SK-N-SH (cell line): ENCODE results near the gene POU2AF2.

Experiments used
- EZH2phosphoT487 ChIP-seq: fragments of 200-600 bp; sonication (generic); IDR thresholded peaks from 2 replicates; pipeline ENCODE4 v1.6.1; 2017; ENCODE audit warnings: low read depth, mixed run types, mild to moderate bottlenecking, antibody characterized with exemption, moderate library complexity, borderline replicate concordance
- FOXJ3 ChIP-seq: sonication (generic); formaldehyde crosslinking; IDR thresholded peaks from 2 replicates; pipeline ENCODE4 v1.5.1; 2020; ENCODE audit warnings: mild to moderate bottlenecking, missing genetic modification reagents
- GABPA ChIP-seq: IDR thresholded peaks from 2 replicates; pipeline ENCODE4 v1.4.0; 2012; ENCODE audit warnings: low read depth, mild to moderate bottlenecking
- JUND ChIP-seq: IDR thresholded peaks from 2 replicates; pipeline ENCODE4 v1.4.0; 2012
- MXI1 ChIP-seq: IDR thresholded peaks from 2 replicates; pipeline ENCODE4 v1.6.1; 2012; ENCODE audit warnings: mild to moderate bottlenecking, low read depth, low read length, improper control_type of control experiment
- POLR2AphosphoS5 ChIP-seq: IDR thresholded peaks from 2 replicates; pipeline ENCODE4 v1.6.1; 2012; ENCODE audit warnings: low read depth, low read length
- TEAD4 ChIP-seq: IDR thresholded peaks from 2 replicates; pipeline ENCODE4 v1.4.0; 2012; ENCODE audit warnings: mild to moderate bottlenecking, borderline replicate concordance; ENCODE audit not compliant: insufficient read depth
- YY1 ChIP-seq: IDR thresholded peaks from 2 replicates; pipeline ENCODE4 v1.4.0; 2012; ENCODE audit warnings: low read depth, mild to moderate bottlenecking
- TF ChIP-seq, protein P1 (sequence below): fragments of 200-600 bp; sonication (generic); IDR thresholded peaks from 2 replicates; pipeline ENCODE4 v1.6.1; 2017; ENCODE audit warnings: antibody characterized with exemption, mild to moderate bottlenecking, moderate library complexity
- TF ChIP-seq, protein P2 (sequence below): IDR thresholded peaks from 2 replicates; pipeline ENCODE4 v1.6.1; 2012; ENCODE audit warnings: mild to moderate bottlenecking, low read depth, low read length, moderate library complexity

DNA sequence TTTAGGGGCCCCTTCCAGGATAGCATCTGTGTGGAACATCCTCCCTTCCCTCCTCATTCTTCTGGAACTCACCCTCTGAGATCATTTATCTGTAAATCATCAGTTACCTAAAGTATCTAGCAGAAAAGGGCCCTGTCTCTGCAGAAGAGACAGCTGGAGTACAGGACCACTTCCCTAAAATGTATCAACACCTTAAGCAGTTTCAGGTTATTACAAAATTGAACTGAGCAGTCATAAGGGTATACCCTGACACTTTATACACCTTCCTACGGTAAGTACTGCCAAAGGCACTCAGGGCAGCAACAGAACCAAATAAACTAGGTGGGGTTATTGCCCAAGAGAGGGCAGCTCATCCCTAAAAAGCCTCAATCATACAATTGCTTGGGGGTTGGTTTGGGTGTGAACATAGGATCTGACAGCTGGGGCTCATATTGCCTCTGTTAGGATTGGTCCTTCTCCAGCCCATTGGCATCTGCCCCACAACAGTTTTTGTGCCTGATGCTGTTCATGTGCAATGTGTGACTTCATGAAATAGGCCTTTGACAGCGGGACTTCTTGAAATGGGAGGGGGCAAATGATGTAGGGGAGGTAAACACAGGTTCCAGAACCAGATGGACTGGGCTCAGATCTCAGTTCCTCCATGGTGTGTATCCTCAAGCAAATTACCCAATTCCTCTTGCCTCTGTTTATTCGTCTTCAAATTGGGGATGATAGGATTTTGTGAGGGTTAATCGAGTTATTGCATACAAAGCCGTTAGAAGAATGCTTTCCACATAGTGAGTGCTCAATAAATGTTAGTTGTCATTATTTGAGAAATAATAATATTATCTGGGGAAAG lies 55.7 kb downstream of the POU2AF2 start:
- TF ChIP-seq, protein P1, sequence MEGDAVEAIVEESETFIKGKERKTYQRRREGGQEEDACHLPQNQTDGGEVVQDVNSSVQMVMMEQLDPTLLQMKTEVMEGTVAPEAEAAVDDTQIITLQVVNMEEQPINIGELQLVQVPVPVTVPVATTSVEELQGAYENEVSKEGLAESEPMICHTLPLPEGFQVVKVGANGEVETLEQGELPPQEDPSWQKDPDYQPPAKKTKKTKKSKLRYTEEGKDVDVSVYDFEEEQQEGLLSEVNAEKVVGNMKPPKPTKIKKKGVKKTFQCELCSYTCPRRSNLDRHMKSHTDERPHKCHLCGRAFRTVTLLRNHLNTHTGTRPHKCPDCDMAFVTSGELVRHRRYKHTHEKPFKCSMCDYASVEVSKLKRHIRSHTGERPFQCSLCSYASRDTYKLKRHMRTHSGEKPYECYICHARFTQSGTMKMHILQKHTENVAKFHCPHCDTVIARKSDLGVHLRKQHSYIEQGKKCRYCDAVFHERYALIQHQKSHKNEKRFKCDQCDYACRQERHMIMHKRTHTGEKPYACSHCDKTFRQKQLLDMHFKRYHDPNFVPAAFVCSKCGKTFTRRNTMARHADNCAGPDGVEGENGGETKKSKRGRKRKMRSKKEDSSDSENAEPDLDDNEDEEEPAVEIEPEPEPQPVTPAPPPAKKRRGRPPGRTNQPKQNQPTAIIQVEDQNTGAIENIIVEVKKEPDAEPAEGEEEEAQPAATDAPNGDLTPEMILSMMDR, result no peak
- TF ChIP-seq EZH2phosphoT487, result no peak
- TF ChIP-seq, protein P2, sequence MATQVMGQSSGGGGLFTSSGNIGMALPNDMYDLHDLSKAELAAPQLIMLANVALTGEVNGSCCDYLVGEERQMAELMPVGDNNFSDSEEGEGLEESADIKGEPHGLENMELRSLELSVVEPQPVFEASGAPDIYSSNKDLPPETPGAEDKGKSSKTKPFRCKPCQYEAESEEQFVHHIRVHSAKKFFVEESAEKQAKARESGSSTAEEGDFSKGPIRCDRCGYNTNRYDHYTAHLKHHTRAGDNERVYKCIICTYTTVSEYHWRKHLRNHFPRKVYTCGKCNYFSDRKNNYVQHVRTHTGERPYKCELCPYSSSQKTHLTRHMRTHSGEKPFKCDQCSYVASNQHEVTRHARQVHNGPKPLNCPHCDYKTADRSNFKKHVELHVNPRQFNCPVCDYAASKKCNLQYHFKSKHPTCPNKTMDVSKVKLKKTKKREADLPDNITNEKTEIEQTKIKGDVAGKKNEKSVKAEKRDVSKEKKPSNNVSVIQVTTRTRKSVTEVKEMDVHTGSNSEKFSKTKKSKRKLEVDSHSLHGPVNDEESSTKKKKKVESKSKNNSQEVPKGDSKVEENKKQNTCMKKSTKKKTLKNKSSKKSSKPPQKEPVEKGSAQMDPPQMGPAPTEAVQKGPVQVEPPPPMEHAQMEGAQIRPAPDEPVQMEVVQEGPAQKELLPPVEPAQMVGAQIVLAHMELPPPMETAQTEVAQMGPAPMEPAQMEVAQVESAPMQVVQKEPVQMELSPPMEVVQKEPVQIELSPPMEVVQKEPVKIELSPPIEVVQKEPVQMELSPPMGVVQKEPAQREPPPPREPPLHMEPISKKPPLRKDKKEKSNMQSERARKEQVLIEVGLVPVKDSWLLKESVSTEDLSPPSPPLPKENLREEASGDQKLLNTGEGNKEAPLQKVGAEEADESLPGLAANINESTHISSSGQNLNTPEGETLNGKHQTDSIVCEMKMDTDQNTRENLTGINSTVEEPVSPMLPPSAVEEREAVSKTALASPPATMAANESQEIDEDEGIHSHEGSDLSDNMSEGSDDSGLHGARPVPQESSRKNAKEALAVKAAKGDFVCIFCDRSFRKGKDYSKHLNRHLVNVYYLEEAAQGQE, result no peak
- TF ChIP-seq JUND, result no peak
- TF ChIP-seq FOXJ3, result no peak
- no peak for TF ChIP-seq TEAD4
- TF ChIP-seq YY1, result no peak
- TF ChIP-seq POLR2AphosphoS5, result no peak
- no peak for TF ChIP-seq GABPA
- no peak for TF ChIP-seq MXI1
